Measurements from ENCODE around the gene NRXN3.

- no peak for TF ChIP-seq CTCF (IDR thresholded peaks at IDR 0.05)
- TF ChIP-seq POLR2A (IDR thresholded peaks at IDR 0.05), result no peak
Observed at GRCh38 chr14:78633752-78634151, 463.6 kb downstream of the NRXN3 start.

All from body of pancreas (tissue), 4 donors.